Fibroblast of gingiva (primary cell): ENCODE data around the gene CD46.
"Not testable (repeated sequence)": the region's sequence is repeated elsewhere in the genome, so short reads cannot be mapped to it uniquely, and the experiment has no call there.

Source experiments
- DNase-seq: peaks from one replicate; pipeline ENCODE4 v3.0.0-alpha.2; 2011; ENCODE audit warnings: low read depth

Gene CD46

DNA sequence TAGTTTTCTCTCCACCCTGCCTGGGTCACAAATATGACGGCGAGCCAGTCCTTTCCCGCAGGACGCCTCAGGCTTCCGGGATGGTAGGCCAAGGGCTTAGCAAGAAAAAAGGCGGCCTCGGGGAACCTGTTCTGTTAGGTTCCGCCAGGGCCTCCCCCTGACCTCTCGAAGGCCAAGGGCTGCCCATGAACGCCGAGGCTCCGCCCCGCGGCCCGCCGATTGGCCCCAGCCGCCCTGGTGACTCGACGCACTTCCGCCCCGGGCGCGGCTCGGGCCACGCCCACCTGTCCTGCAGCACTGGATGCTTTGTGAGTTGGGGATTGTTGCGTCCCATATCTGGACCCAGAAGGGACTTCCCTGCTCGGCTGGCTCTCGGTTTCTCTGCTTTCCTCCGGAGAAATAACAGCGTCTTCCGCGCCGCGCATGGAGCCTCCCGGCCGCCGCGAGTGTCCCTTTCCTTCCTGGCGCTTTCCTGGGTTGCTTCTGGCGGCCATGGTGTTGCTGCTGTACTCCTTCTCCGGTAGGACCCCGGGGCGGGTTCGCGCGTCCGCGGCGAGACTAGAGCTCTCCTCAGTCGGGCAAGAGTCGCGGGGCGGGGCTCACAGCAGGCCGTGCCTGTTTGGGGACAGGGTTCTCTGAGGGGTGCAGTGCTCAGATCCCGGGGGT is at the start of gene CD46:
CD46 (plus strand) TSS at position 265 of the 666 bp plus-strand sequence; CDS start at position 424, 159 bp downstream.
- peak; percentile 91 for DNase-seq

DNA sequence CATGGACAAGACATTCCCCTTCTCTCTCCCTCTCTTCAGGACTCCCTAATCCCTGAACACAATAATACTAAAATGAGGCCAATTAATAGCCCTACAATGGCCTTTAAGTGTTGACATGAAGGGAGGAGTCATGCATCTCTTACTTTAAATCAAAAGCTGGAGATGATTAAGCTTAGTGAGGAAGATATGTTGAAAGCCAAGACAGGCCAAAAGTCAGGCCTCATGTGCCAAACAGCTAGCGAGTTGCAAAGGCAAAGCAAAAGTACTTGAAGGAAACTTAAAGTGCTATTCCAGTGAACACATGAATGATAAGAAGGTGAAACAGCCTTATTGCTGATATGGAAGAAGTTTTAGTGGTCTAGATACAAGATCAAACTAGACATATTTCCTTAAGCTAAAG is 49.5 kb upstream of the CD46 start:
- peak; percentile 75 for DNase-seq

DNA sequence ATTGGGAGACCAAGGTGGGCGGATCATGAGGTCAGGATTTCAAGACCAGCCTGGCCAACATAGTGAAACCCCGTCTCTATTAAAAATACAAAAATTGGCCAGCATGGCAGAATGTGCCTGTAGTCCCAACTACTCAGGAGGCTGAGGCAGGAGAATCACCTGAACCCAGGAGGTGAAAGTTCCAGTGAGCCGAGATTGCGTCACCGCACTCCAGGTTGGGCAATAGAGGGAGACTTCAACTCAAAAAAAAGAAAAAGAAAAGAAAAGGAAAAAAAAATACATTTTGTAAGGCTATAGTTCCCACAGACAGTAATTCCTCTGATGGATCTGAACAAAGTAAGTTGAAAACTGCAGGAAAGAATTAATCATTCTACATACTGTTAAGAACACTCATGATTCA is 48.1 kb upstream of the CD46 start:
- DNase-seq = no peak

DNA sequence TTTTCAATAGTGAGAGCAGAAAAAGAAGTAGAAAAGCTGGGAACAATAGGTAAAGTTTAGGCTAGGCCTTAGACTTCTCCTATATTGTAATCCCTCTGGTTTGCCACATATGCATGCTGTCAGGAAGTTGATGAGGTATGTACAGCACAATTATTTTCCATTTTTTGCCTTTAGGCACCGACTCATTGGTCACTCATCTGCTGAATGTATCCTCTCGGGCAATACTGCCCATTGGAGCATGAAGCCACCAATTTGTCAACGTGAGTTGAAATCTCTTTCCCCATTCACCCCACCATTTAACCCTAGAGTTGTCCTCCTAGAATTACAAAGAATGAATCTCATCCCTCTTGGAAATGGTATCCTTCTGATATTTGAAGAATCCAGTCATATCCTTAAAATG is 43.9 kb upstream of the CD46 start:
- DNase-seq = not testable (repeated sequence)

DNA sequence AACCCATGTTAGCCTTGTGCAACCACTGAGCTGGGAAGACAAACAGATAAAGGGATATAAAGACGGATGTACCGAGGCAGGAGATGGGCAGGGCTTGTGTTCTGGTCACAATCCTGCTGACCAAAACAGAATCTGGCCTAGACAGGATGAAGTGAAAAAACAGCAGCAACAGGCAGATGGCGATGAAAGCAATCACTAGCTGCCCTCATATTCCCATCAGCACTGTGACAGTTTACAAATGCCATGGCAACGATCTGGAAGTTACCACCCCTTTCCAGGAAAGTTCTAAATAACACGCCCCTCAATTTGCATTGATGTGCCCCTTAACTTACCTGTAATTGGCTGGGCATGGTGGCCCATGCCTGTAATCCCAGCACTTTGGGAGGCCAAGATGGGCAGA is 40.6 kb upstream of the CD46 start:
- peak; percentile 35 for DNase-seq

DNA sequence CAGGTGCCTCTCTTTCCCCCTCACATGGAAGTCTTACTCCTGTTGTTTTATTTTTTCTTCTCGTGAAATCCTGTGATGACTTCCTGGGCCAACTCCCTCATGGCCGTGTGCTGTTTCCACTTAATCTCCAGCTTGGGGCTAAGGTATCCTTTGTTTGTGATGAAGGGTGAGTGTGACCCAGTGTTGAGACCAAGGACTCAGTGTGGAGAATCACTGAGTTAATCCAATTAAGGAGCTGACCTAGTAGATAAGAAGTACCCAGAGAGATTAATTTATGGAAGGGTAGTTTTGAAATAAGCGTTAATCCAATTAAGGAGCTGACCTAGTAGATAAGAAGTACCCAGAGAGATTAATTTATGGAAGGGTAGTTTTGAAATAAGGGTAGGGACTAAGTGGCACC is 39.2 kb upstream of the CD46 start:
- DNase-seq = not testable (repeated sequence)

DNA sequence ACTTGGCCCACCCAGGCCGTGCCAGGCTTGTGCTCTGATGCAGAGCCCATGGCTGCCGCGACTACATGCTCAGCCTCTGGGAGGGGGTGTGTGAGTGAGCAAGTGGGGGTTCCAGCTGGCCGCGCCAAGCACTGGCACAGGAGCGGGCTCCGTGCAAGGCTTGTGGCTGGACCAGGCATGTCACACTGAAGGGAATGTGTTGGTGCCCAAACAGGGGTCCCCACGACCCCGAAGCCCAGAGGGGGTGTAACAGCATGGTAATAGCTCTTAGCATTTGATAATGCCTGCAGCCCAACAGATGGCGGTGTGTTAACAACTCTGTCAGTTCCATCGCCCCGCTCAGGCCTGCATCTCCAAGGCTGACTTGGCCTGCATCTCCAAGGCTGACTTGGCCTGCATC is 38.3 kb upstream of the CD46 start:
- no peak for DNase-seq

DNA sequence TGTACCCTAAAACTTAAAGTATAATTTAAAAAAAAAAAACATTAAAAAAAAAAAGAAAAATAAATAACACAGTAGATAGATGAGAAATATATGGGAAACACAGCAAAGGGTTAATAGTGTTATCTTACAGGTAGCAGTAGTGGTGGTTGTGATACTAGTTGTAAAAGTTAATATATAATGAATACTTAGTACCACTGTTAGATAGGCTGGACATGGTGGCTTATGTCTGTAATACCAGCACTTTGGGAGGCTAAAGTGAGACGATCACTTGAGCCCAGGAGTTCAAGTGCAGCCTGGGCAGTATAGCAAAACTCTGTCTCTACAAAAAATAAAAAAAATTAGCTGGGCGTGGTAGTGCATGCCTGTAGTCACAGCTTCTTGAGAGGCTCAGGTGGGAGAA is 32.6 kb upstream of the CD46 start:
- no peak for DNase-seq

DNA sequence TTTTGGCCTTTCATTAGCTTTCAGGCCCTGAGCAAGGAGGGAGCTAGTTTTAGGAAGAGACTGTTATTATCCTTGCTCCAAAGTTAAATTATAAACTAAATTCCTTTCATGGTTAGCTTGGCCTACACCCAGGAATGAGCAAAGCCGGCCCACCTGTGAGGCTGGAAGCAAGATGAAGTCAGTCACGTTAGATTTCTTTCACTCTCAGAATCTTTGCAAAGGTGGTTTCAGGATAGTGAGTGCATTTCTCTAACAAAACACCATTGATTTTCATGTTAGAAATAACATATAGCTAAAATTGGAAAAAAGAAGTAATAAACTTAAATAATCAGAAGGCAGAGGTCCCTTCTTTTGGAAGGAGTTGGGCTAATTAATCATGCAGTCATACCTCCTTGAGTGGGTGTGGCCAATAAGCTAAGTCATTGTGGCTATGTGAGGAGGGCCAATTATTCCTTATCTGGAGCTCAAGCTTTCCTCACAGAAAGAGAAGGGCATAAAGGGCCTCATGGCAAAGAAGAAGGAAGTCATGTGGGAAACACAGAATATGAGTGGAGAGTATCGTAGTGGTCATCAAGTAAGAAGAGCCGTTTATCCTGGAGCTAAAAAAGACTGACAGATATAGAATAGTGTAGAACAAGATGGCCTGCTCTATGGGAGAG is 23.5 kb upstream of the CD46 start:
- DNase-seq = not testable (repeated sequence)

DNA sequence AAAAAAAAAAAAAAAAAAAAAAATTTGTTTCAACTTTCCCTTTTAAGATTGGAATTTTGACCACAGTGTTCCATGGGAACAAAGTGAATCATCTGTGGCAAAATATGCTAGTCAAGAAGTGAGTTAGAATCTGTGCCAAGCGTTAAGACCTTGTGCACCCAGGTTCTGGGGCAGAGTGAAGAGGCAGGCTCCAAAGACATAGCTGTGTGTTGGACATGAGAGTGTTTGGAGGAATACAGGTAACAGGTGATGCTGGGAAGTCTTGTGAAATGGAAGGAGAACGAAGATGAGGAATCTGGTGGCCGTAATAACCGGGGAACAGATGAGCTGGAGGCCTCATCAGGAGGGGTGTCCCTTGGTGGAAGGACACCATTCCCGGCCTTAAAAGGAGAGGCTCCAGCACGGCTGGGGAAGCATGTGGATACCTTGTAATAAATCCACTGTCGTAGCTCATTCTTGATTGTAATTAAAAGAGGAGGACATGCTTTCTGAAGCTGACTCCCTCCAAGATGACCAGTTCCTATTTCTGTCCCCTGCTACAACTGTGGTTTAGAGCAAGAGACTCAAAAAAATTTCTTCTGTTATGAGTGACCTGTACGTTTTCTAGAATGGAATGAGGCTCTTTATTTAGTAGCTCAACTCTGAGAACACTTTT is 14.2 kb upstream of the CD46 start:
- DNase-seq = not testable (repeated sequence)

DNA sequence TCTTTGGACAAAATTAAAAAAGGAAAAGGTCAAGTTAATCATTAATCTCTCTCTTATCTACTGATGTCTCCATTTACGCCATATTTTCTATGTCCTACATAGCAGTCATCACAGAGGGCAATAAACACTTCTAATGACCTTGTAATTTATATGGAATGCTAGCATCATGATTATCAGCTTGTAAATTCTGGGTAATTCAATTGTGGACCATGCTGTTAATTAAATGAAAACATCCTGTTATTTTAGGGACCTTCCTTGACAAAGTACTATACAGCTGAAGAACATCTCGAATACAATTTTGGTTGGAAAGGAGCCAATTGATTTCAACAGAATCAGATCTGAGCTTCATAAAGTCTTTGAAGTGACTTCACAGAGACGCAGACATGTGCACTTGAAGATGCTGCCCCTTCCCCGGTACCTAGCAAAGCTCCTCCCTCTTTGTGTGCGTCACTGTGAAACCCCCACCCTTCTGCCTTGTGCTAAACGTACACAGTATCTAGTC is 13.6 kb upstream of the CD46 start:
- not testable (repeated sequence) for DNase-seq

DNA sequence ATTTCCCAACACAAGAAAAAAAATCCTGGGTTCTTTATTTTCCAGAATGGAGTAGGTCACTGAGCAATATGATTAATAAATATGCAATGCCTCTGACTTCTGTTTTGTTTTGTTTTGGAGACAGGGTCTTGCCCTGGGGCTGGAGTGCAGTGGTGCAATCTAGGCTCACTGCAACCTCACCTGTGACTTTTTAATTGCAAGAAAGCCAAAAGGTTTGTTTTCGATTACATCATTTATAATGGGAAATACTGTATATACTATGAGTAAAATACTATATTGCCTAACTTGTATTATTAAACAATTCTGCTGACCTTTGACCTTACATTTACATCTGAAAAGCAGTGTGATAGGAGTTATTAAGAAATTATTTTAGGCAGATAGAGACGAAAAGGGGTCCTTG is 11.6 kb upstream of the CD46 start:
- no peak for DNase-seq

DNA sequence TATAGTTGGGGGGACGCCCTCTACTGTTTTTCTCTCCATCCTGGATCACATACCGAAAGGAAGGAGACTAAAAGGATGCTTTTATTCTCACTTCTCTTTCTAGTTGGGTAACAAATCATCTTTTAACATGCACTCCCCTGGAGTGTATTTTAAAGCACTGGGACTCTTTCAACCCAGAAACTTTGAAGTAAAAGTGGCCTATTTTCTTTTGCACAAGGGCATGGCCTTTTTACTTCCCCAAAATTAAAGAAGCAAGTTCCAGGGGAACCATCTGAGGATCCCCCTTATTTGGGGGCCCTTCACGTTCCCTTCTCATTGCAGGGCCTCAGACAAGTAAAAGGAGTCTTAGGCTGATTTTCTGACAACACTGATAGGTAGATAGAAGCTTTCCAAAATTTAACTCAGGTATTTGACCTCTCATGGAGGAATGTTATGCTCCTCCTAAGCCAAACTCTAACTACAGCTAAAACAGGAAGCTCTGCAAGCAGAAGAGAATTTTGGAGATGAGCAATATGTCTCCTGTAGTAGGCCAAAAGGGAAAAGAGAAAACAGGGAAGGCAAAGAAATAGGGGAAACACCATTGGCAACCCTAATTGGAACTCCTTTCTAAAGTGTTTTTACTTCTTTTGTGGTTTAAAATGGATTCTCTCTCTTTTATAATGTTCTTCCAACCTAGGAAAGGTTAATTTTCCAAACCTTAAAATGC is 8.9 kb upstream of the CD46 start:
- DNase-seq = no peak

DNA sequence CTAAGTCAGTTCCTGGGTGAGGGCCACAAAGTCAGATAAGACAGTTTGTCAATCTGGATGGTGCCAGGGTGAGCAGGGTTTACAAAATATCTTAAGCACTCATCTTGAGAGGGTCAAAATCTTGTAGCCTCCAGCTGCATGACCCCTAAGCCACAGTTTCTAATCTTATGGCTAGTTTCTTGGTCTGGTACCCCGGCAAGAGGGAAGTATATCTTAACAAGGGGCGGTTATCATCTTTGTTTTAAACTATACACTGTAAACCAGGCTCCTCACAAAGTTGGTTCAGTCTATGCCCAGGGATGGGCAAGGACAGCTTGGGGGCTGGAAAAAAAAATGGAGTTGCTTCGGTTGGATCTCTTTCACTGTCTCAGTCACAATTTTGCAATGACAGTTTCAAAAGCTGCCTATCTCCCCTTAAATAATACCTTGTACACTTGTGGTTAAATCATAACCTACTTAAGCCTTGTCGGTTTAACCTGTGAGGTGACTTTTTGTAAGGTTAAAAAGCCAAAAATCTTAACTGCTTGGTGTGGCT is 7.8 kb upstream of the CD46 start:
- DNase-seq = no peak

DNA sequence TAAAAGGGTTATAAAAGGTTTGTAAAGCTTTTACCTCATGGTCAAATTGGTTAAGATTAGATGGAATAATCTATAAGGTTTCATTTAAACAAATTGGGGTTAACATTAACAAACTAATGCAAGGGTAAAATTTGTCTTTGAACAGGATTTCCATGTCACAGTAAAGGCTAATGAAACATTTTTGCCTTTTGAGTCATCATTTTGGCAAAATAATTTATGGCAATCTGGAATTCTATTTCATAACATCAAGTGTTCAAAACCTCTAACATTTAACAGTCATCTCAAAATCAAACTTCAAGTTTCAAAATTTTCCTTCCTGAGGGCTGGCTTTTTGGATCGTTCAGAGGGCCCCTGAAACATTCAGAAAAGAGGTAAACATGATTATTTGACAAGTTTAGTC is 6.6 kb upstream of the CD46 start:
- DNase-seq = peak; percentile 48

DNA sequence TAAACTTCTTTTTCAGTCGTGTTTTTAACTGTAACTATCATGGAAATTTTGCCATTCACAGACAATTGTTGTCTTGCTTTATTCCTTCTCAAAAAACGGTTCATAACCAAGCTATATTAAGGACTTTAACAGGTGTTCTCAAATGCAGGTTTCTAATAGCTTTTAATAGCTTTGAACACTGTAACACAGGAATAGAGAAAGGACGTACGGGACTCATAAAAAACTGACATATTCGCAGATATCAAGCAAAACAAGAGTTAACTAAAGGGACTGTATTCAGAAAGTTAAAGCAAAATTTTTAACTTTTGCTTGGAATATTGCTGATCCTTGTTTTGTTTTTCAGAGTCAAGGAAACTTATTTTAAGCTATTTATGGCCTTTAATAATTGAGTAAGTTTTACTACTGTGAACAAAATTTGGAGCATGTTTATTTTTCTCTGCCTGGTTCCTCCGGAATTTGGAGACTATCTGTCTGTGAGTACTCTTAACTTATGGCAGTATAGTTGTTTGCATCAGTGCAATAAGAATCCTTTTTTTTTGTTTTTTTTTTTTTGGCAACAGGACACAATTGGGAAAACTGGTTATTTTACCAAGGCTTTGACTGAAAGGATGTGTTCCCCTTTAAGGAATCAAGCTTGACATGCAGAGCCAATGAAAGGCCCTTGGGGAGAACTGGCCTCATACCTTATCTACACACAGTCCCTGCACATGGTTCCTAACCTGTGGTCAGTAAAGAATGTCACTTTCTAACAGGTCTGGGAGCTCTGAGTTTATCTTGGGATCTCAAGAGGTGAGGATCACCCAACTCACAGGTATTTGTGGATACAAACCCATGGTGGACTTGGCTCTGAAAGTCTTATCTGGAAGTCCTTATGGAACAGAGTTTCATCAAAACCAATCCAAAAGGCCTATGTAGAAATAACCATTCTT is 5.8 kb upstream of the CD46 start:
- DNase-seq = peak; percentile 44

DNA sequence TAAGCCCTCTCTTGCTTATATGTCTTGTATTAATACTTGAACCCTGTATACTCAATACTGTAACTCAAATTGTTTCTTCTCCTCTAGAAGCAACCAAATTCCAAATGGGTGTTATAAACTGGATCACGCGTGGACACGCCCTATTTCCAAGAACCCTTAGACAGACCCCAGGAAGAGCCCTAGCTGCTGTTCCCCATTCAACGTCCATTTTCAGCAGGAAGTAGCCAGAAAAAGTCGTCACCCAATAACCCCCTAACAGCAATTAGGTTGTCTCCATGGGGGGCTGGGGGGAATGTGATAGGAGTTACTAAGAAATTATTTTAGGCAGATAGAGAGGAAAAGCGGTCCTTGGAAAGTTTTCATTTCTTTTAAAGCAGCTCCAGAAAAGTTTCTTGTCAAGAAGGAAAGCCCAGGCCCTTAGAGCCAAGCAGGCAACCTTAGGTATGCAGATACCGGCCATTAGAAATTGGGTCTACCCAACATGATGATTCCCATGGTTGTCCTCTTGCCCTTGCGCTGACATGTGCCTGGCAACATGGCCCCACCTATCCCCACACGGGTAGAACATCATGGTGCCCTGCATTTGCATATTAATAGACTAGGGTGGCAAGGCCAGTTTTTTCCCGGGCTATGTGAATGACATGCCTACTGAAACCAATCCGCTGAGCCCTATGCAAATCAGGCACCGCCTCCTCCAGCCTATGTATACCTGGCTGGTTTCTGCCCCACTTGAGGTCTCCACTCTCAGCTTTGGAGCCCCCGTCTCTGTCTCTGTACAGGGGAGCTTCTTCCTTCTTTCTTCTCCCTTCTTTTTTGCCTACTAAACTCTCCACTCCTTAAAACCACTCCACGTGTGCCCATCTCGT is 4.0 kb upstream of the CD46 start:
- DNase-seq = no peak

DNA sequence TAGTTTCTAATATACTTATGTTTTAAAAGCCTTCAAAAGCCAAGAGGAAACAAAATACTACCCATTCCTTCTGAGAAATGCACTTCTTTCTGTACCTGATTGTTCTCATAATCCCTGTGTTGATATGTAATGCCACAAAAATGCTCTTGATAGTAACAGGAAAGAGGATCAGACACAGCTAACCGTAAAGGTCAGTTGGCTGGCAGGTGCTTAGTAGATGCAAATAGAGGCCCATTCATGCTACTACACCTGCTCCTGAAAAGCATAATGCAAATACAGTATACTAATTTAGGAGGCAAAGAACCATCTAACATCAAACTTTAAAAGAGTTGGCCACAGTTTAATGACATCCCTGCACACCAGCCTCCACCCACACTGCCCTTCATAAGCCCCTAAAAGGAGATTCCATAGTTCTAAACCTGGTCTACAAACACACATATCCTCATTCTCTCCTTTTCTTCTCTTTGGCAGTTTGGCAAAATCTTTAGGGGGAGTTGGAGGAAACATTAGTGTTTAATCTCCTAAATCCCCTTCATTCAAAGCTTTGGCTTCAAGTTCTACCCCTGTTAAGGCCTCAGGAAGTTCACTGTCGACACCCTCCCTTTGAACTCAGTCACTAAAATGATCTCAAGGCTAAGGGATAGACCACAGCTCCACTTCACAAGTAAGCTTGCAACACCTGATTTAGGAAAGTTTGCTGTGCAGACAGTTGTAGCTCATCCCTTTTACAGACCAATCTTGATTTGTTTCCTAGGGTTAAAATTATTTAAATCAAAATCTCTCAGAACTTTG is 2.9 kb upstream of the CD46 start:
- no peak for DNase-seq

DNA sequence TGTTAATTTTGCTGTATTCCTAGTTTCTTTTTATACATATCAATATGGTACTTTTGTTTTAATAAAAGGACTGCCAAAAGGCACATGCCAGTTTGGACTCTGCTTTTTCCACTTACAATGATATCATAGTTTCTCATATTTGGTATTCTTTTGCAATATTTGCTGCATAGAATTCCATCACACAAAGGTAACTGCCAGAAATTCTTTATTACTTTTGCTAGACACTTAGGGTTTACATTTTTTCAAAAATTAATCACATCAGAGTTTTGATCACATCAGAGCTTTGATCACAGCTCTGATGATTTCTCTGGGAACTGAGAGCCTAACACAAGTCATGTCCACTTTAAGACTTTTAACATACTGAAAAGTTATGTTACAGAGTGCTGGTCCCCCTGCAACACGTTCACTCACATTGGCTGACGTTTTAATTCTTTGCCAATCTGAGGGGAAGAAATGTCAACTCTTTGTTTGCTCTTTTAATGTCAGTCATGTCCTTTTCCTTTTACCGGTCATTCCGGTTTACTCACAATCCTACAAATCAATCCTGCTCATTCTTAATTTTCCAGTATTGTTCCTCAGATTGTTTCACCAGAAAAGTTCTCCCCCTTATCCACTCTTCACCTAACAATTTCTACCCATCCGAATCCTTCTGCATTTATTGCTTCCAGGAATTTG is 1.1 kb upstream of the CD46 start:
- peak; percentile 11 for DNase-seq
